ENCODE results near the gene TBX19.

The TBX19 gene

DNA sequence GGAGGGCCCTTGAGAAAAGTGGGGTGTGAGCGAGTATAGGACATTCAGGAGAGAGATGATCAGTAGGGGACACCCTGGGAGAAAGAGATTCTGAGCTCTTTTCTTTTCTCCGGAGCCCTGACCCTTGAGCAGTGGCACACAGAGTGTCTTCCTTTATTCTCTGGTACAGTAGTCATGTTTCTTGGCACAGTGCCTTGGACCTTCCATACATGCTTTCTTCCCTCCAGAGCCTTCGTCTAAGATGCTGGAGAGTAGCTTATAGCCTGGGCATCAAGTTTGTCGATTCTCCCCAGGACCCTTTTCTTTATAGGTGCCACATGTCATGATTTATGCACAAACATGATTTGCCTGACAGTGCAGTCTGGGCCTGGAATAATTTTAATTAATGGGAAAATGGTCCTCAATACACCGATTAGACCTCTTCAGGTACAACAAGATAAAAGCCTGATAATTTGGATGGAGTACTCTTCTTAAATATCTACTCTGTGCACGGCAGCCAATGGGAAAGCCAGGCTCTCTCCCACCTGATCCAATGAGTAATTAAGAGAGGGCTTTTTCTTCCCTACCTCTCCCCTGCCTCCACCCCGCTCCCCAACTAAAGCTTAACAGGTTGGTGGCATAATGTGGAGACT lies at the start of gene TBX19:
Gene TBX19, plus strand, starts transcription at position 582 of the 632 bp plus-strand sequence. CDS start 214 bp downstream, outside the sequence.
- DNase-seq (ENCODE audit: low read depth in 2 of 2): no peak

DNA sequence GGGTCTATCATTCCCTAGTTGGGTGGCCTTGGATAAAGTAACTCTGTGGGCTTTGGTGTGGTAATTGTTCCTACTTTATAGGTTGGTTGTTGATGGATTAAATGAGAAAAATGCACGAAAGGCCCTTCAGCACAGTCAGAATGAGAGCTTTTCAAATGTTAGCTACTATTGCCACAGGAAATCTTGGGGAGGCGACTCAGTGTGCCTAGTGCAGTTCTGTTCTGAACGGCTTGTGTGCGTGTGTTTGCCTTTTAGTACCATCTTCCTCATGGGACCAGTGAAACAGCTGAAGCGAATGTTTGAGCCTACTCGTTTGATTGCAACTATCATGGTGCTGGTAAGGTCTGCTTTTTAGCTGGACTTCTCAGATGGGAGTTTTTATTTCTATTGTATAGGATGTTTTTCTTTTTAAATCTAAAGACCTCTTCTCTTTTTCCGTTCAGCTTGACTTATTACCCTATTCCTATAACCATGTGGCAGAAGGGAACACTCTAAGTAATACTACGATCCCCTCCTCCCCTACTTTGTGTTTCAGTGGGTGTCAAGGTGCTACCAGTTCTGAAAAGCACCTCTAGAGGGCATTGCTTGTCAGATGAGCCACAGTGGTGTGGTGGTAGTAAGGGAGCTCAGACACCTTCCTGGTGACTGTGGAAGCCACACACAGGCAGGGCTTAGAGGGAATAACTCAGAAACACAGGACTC lies 45.7 kb upstream of the TBX19 start:
- no peak for DNase-seq (ENCODE audit: low read depth in 2 of 2)

DNA sequence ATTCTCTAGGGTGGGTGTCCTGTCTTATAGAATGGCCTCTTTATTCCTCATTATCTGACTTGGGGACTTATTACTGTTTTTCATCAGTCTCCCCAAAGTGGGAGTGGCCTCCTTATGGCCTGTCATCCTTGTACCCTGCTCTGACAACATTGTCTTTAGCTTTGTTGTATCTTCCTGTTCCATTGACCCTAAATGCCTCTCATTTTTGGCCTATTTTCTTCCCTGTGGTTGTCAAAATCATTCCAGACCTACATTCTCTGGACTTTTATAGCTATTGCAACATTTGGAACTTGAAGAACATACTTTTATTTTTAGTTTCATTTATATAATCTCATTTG lies 45.2 kb upstream of the TBX19 start:
- DNase-seq (ENCODE audit: low read depth in 2 of 2): no peak

DNA sequence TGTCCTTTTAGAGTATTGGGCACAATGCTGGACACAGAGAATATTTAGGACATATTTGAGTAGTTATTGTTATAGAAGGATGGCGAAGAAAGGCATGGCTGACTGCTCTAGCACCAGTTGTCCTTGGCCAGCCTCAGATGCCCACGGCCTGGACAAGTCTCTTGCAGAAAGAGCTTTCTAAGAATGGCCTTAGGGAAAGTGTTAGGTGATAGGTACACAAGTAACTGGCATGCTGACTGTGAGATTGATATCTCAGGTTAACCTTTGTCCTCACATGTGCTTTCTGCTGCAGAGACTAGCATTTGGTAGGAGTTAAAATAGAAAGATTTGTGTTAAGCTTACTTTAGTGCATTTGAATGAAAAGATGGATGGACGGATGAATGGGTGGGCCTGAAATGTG lies 44.7 kb upstream of the TBX19 start:
- DNase-seq (ENCODE audit: low read depth in 2 of 2): no peak

DNA sequence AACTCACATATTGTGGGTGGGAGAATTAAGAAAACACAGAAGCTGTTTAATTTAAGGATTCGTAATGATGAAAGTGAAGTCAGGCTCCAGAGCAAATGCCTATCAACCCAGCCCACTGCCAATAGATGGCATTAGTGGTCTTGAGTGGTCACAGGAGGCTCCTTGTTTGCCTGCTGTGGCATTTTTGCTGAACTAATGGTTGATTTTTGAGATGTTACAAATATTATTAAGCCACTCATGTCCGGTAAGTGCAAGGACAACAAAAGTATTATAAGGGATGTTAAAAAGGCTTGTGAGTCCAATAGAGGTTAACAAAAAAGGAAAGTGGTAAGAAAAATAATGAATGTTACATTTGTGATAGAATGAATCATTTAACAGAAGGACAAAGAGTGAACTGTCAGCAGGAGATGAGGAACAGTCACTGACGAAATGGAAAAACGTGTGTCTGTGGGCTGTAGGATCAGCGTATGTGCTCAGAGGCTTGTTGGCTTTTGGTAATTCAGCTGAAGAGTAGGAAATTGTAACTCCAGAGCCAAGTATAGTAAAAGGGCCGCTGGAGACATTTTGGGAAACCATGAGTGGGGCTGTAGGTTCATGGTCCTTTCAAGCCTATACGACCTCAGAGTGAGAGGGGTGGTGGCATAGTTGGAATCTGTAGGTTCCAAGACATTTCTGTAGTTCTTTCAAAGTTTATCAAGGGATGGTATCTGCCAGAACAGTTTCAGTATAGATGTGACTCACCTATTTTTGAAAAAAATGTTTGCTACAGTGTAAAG lies 43.7 kb upstream of the TBX19 start:
- DNase-seq (ENCODE audit: low read depth in 2 of 2): no peak

DNA sequence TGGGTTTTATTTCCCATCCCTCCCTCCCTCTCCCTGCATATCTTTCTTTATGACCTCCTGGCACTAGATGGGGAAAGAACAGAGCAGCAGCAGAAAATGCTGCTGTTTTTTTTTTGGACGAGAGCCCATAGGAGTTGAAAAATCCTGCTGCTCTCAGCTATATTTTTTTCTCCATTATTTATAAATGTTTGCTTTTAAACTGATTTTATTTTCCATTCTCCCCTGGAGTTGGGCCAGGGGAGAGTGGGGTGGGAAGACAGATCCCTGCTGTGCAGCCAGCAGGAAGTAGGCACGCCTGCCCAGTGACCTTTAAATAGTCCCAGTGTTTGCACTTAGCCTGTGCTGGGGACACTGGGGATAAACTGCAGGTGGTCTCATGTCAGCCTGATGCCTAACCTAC lies 37.5 kb upstream of the TBX19 start:
- no peak for DNase-seq (ENCODE audit: low read depth in 2 of 2)

DNA sequence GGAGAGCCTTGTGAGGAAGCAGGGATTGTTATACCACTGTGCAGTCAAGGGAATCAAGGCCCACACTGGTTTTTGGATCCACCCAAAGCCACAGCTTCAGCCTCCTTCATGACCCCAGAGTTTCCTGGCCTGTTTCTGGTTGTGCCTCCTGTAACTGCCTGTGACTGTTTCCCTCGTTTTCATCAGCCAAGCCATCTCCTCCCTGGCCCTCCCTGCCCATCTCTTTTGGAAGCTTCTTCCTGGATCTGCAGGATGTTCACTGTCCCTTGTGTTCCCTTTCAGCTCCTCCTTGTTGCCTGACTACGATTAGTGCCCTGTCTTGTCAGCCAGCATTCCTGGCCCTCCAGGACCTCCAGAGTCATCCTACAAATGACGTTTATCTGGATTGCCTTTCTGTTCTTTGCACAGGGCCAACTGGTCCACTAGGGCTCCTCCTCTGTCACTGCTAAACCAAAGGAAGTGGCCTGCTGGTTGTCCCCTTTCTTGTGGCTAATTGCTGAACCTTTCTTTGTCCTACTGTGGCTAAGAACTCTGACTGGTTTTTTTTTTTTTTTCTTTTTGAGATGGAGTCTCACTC lies 37.0 kb upstream of the TBX19 start:
- no peak for DNase-seq (ENCODE audit: low read depth in 2 of 2)

DNA sequence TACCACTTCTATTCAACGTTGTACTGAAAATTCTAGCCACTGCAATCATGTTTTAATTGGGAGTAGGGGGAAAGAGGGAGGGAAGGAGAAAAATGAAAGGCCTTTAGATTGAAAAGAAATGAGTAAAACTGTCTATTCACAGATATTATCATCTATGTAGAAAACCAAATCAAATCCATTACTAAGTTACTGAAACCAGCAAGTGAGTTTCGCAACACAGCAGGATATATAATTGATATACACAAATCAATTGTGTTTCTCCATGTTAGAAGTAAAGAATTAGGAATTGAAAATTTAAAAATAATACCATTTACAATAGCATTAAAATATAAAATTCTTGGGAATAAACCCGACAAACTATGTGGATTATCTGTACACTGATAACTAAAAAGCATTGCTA lies 35.6 kb upstream of the TBX19 start:
- no peak for DNase-seq (ENCODE audit: low read depth in 2 of 2)

DNA sequence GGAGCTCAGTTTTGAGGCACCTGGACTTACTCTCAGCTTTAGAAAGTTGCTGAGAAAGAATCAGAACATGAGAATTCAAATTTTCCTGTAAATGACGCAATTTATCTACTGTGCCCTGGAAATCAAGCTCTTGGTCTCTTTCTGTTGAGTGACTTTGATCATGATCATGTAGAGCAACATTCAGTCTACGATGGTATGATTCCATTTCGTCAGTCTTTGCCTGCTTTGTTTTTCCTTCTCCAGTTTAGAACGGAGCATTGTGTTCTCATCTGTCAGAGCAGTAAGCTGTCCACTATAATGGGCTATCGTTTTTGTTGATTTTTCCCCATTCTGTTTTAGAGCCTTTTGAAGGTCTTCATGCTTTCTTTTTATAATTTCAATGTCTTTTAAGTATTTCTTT lies 34.2 kb upstream of the TBX19 start:
- DNase-seq (ENCODE audit: low read depth in 2 of 2): no peak

DNA sequence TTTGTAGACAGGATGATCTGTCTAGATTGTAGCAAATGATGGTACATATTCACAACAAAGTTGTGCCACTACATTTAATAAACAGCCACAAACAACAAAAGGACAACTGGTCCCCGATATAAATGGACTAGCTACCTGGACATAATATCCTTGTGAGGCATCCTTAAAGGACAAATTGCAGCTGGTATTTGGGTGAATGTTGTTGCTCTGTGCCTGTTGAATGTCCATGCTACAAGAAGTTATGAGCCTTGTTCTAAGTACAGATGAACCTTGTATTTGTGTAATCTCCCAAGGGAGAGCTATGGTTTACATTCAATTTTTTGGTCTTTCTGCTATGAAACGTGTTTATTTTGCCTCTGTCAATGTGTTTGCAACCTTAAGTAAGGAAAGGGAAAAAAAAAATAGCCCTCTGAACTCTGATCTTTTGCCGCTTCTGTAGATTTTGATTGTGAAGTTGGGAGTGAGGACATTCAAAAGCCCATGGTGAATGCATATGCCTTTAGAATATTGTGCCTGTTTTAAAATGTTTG lies 28.4 kb upstream of the TBX19 start:
- no peak for DNase-seq (ENCODE audit: low read depth in 2 of 2)

DNA sequence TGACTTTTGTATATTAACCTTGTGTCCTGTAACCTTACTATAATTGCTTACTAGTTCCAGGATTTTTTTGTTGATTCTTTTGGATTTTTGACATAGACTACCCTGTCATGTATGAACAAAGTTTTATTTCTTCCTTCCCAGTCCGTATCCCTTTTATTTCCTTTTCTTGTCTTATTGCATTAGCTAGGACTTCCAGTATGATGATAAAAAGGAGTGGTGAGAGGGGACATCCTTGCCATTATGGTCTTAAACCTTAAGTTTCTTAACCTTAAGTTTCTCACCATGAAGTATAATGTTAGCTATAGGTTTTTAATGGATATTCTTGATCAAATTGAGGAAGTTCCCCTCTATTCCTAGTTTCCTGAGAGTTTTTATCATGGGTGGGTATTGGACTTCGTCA lies 24.5 kb upstream of the TBX19 start:
- no peak for DNase-seq (ENCODE audit: low read depth in 2 of 2)

DNA sequence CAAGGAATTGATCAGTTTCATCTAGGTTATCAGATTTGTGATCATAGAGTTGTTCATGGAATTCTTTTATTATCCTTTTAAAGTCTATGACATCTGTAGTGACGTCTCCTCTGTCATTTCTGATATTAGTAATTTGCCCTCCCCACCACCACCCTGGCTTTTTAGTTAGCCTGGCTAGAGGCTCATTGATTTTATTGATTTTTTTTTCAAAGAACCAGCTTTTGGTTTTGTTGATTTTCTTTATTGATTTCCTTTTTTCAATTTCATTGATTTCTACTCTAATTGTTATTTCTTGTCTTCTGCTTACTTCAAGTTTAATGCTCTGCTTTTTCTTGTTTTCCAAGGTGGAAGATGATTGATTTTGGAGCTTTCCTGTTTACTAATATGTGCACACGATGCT lies 23.3 kb upstream of the TBX19 start:
- DNase-seq (ENCODE audit: low read depth in 2 of 2): no peak

DNA sequence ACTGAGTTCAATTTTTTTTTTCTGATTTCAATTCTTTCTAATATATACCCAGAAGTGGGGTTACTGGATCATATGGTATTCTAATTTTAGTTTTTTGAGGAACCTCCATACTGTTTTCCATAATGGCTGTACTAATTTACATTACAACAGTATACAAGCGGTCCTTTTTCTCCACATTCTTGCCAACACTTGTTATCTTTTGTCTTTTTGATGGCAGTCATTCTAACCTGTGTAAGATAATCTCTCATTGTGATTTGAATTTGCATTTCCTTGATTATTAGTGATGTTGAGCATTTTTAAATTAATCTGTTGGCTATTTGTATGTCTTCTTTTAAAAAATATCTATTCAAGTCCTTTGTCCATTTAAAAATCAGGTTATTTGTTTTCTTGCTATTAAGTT lies 21.1 kb upstream of the TBX19 start:
- DNase-seq (ENCODE audit: low read depth in 2 of 2): no peak

DNA sequence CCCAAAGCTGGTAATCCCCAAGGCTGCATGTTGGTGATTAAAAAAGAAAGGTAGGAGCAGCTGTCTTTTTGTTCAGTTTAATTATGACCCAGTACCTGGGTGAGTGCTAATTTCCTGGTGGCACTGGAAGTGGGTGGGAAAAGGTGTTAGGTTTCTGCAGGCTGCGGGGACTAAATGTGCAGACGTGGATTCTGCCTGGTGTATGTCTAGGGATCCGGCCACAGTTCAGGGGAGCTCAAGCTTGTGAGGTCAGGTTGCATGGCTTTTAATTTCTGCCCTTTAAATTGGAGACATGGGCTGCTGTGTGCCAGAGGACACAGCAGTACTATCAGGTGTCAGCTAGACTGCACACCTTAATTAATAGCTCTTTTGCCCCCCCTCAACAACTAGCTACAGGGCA lies 20.3 kb upstream of the TBX19 start:
- DNase-seq (ENCODE audit: low read depth in 2 of 2): no peak

DNA sequence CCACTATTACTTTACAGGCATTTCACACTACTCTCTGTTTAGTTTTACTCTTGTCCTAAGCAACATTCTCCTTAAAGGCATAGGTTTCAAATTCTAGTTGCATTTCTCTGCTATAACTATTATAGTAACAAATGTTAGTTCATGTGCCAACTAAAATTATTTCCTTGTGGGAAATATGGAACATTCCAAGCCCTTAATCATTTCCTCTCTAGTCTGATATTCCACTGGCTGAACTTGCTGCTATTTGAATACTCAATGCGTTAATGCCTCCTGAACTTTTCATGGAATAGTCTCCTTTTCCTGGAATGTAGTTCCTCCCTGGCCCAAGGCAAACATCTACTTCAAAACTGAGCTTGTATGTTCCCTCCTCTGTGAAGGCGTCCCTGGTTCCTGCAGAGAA lies 19.3 kb upstream of the TBX19 start:
- no peak for DNase-seq (ENCODE audit: low read depth in 2 of 2)

DNA sequence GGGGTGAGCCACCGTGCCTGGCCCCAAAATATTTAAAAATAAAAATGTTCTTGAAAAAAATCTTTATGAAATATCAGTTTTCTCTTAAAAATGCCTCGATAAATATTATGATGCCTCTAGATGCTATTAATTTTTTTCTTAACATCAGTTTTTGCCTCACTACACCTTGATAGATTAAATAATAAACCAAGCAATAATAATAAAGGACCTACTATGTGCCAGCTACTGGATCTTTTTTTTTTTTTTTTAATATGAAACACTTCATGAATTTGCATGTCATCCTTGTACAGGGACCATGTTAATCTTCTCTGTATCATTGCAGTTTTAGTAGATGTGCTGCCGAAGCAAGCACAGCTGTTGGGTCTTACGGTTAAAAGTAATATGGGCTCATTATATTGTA lies 17.5 kb upstream of the TBX19 start:
- DNase-seq (ENCODE audit: low read depth in 2 of 2): no peak

DNA sequence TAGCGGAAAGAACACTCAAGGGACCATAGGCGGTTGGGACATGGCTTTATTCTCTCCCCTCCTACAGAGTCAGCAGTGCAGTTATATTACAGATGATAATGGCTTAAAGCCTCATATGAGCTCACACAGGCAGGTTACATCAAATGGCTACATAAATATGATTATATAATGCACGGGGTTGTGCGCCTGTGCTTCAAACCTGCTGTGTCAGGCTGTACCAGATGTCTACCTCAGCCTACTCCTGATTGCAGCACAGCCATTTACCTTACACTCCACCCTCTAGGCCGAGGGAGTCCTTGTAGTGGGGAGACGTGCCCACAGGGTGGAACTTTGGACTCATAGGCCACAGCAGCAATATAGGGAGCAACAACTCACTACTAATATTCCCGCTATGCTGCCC lies 16.4 kb upstream of the TBX19 start:
- no peak for DNase-seq (ENCODE audit: low read depth in 2 of 2)

DNA sequence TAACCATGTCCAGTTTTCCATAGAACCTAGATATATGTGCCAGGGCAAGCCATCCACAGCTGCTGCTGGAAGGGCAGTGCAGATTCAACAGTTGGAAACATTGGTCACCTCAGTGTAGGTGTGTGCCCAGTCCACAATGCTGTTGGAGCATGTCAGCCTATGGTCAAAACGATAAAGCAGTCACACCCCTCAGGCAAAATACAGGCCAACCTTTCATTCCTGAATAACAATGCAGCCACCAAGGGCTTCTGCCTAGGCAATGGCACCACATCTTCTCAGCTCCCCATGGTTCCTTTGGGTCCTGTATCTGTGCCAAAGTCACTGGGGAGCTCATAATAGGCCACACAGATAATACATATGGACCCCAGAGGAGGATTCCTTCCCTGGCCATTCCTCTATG lies 15.1 kb upstream of the TBX19 start:
- no peak for DNase-seq (ENCODE audit: low read depth in 2 of 2)

DNA sequence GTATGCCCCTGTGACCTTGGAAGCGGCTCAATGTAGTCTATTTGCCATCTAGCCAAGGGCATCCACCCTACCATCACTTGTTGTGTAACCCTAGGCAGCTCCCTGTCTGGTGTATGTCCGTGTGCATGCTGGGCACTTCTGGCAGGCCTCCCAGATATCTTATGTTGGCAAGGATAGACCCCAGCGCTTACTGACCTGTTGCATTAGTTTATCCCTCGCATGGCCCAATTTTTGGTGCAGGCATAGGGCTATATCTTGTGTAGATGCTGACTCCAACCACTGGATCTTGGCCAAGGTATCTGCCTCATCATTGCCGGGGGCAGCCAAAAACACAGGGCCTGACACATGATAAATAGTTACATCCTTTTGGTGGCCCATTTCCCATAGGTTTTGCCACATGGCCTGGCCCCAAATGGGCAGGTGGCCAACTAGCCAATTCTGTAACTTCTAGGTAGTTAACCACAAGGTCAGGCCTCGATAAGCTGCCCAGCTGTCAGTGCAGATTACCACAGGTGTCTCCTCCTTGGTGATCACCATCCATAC lies 14.0 kb upstream of the TBX19 start:
- no peak for DNase-seq (ENCODE audit: low read depth in 2 of 2)

DNA sequence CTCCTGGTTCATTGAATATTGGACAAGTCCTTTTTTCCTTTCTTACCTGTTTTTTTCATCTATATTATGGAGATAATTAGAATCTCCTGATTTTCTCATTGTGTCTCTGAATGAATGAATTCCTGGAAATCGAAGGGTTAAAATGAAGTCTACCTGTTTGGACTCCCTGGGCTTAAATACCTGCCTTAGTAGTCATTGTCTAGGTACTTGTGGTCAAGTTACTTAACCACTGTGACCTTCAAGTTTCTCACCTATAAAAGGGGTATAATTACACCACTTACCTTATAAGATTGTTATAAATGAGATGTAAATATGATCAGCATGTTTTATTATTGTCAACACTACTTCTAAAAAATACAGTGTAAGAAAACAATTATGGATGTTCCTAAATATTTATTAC lies 9.0 kb upstream of the TBX19 start:
- DNase-seq (ENCODE audit: low read depth in 2 of 2): no peak

DNA sequence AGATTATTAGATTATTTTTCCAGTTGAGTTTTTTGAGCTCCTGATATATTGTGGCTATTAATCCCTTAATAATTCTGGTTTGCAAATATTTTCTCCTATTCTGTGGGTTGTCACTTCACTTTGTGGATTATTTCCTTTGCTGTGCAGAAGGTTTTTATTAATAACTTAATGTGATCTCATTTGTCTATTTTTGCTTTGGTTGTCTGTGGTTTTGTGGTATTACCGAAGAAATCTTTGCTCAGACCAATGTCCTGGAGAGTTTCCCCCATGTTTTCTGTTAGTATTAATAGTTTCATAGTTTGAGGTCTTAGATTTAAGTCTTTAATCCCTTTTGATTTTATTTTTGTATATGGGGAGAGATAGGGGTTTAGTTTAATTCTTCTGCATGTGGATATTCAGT lies 7.1 kb upstream of the TBX19 start:
- no peak for DNase-seq (ENCODE audit: low read depth in 2 of 2)

DNA sequence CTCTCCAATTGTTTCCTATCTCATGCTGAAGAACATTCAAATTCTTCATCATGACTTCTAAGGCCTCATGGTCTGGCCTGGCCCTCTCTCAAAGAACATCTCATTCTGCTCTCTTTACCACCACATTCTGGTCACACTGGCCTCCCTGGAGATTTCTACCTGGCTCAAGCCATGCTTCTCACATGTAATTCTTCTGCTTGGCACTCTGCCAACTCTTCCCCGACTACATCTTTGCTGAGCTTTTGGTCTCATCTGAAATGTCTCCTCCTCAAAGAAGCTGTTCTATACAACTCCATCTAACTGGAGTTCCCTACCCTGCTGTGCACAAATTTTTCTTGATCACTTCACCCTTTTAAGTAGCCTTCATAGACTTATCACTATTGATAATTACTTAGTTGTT lies 1.4 kb upstream of the TBX19 start:
- DNase-seq (ENCODE audit: low read depth in 2 of 2): no peak

Measured in stimulated activated CD8-positive, alpha-beta memory T cell treated with anti-CD3 and anti-CD28 coated beads, Interleukin-7, amount 100 ng/mL, for 1 hour (primary cell).